Fibroblast of lung (primary cell): Measurements from ENCODE around the gene MRFAP1L1. TPM values are rescaled to one million over a fixed set of nuclear protein-coding genes. Genes with fewer than 3 reads are reported as not detected.

Source experiments
- DNase-seq, 2 donors: peaks; one replicate each; pipeline versions ENCODE4 v3.0.0 to v3.0.0-alpha.2; 2010; ENCODE audit warnings: low read depth in 2 of 2
- H2AFZ ChIP-seq: 2 replicates; pipeline ENCODE4 v1.5.1; 2012; ENCODE audit warnings: low read length, control low read depth, inconsistent platforms
- H3K27ac ChIP-seq: 2 replicates; pipeline ENCODE4 v1.5.1; 2011; ENCODE audit warnings: low read length, control low read depth; ENCODE audit not compliant: insufficient read depth
- H3K27me3 ChIP-seq: 2 replicates; pipeline ENCODE4 v1.5.1; 2011; ENCODE audit warnings: mild to moderate bottlenecking, low read length; ENCODE audit not compliant: control insufficient read depth, insufficient read depth
- H3K36me3 ChIP-seq: 2 replicates; pipeline ENCODE4 v1.5.1; 2011; ENCODE audit warnings: low read length; ENCODE audit not compliant: control insufficient read depth, insufficient read depth
- H3K4me1 ChIP-seq: 2 replicates; pipeline ENCODE4 v1.5.1; 2011; ENCODE audit warnings: low read length; ENCODE audit not compliant: control insufficient read depth, insufficient read depth; ENCODE audit errors: extremely low read depth
- H3K4me2 ChIP-seq: 2 replicates; pipeline ENCODE4 v1.5.1; 2011; ENCODE audit warnings: low read length, control low read depth; ENCODE audit not compliant: insufficient read depth; ENCODE audit errors: extremely low read depth
- H3K4me3 ChIP-seq, 4 experiments: fragments of 200-600 bp in 1 of 4; sonication (generic) in 1 of 4; replicated peaks in 1 of 4; 2 replicates each; pipeline ENCODE4 v1.5.1; 2011 to 2016; ENCODE audit warnings: low read length in 4 of 4, low read depth in 3 of 4, mild to moderate bottlenecking in 3 of 4, control low read depth in 2 of 4, inconsistent platforms in 1 of 4, mixed read lengths in 1 of 4; ENCODE audit not compliant: insufficient read depth in 1 of 4; ENCODE audit errors: control extremely low read depth in 1 of 4
- H3K79me2 ChIP-seq: 2 replicates; pipeline ENCODE4 v1.5.1; 2012; ENCODE audit warnings: mild to moderate bottlenecking, low read length, inconsistent platforms; ENCODE audit not compliant: control insufficient read depth, insufficient read depth
- H3K9ac ChIP-seq: 2 replicates; pipeline ENCODE4 v1.5.1; 2011; ENCODE audit warnings: mild to moderate bottlenecking, low read length, control low read depth; ENCODE audit not compliant: insufficient read depth
- H3K9me3 ChIP-seq: 2 replicates; pipeline ENCODE4 v1.5.1; 2012; ENCODE audit warnings: low read depth, low read length; ENCODE audit not compliant: control insufficient read depth, insufficient read depth
- H4K20me1 ChIP-seq: 2 replicates; pipeline ENCODE4 v1.5.1; 2011; ENCODE audit warnings: low read length; ENCODE audit not compliant: control insufficient read depth, insufficient read depth; ENCODE audit errors: extremely low read depth
- EZH2 ChIP-seq: IDR thresholded peaks from 2 replicates; pipeline ENCODE4 v1.5.1; 2012; ENCODE audit warnings: low read length, control low read depth, mild to moderate bottlenecking; ENCODE audit errors: missing control alignments
- polyA plus RNA-seq, 2 donors: library from polyadenylated mRNA; depleted of rRNA in 1 of 2; stranded (reverse) in 1 of 2; unstranded in 1 of 2; fragments of >200 nt; gene quantifications; 2 replicates each; pipeline ENCODE4 v1.2.1, GENCODE V29; 2011 to 2012; ENCODE audit warnings: missing spikeins in 1 of 2
- total RNA-seq: library from RNA; depleted of rRNA; stranded (reverse); fragments of >200 nt; gene quantifications from 2 replicates; pipeline ENCODE4 v1.2.1, GENCODE V29; 2014
- TF ChIP-seq, protein P1 (sequence below), 2 donors: IDR thresholded peaks in 1 of 2; conservative IDR thresholded peaks in 1 of 2; 1 replicate in 1 of 2; 2 replicates in 1 of 2; pipeline ENCODE4 v1.5.1; 2011 to 2012; ENCODE audit warnings: low read length in 2 of 2, control low read depth in 1 of 2, inconsistent platforms in 1 of 2, low read depth in 1 of 2, mild to moderate bottlenecking in 1 of 2

Gene MRFAP1L1
- total and polyA plus RNA-seq, 2 donors (not counting 1 experiment from before 2014, with no cell fraction given), result 41.6 to 77.4 TPM

GRCh38 chr4:6672131-6672530, 37.5 kb downstream of the MRFAP1L1 start:
- H3K4me2 ChIP-seq, result no peak overlapping the region
- DNase-seq, result no peak
- H3K9ac ChIP-seq, result no peak overlapping the region
- peaks cover 23% of the 10 kb centered on the region for H3K79me2 ChIP-seq
- H3K36me3 ChIP-seq, result peaks cover 2% of the 10 kb centered on the region
- H3K9me3 ChIP-seq, result no peaks in the 10 kb centered on the region
- no peaks in the 10 kb centered on the region for H3K27me3 ChIP-seq
- H3K27ac ChIP-seq, result no peak overlapping the region
- H3K4me1 ChIP-seq, result peaks cover 3% of the 10 kb centered on the region
- no peaks in the 10 kb centered on the region for H4K20me1 ChIP-seq
- TF ChIP-seq EZH2, result no peak
- TF ChIP-seq, protein P1, sequence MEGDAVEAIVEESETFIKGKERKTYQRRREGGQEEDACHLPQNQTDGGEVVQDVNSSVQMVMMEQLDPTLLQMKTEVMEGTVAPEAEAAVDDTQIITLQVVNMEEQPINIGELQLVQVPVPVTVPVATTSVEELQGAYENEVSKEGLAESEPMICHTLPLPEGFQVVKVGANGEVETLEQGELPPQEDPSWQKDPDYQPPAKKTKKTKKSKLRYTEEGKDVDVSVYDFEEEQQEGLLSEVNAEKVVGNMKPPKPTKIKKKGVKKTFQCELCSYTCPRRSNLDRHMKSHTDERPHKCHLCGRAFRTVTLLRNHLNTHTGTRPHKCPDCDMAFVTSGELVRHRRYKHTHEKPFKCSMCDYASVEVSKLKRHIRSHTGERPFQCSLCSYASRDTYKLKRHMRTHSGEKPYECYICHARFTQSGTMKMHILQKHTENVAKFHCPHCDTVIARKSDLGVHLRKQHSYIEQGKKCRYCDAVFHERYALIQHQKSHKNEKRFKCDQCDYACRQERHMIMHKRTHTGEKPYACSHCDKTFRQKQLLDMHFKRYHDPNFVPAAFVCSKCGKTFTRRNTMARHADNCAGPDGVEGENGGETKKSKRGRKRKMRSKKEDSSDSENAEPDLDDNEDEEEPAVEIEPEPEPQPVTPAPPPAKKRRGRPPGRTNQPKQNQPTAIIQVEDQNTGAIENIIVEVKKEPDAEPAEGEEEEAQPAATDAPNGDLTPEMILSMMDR (conservative IDR thresholded peaks at IDR 0.05 in 1 of 2, IDR thresholded peaks at IDR 0.05 in 1 of 2; ENCODE audit: low read depth in 1 of 2, low read length in 2 of 2), result no peak
- H3K4me3 ChIP-seq, result no peak overlapping the region
- no peak overlapping the region for H2AFZ ChIP-seq

GRCh38 chr4:6671648-6672047, 38.0 kb downstream of the MRFAP1L1 start:
- TF ChIP-seq, protein P1 (conservative IDR thresholded peaks at IDR 0.05 in 1 of 2, IDR thresholded peaks at IDR 0.05 in 1 of 2; ENCODE audit: low read depth in 1 of 2, low read length in 2 of 2), result no peak
- no peak for TF ChIP-seq EZH2
- Histone ChIP-seq H3K27me3 (no peaks in the 10 kb centered on the region), H3K4me1 (peaks cover 3% of the 10 kb centered on the region), H3K79me2 (peaks cover 18% of the 10 kb centered on the region), H3K9me3 (no peaks in the 10 kb centered on the region), H3K4me3 (no peak overlapping the region), H3K9ac (no peak overlapping the region), H3K27ac (no peak overlapping the region), H3K4me2 (no peak overlapping the region), H4K20me1 (no peaks in the 10 kb centered on the region), H3K36me3 (no peaks in the 10 kb centered on the region), H2AFZ (no peak overlapping the region)
- DNase-seq, result no peak

GRCh38 chr4:6668391-6668790, 41.3 kb downstream of the MRFAP1L1 start:
- DNase-seq, result peak in 1 of 2 donors; percentile 94
- no peak overlapping the region for H3K4me2 ChIP-seq
- H3K27ac ChIP-seq, result no peak overlapping the region
- H3K36me3 ChIP-seq, result no peaks in the 10 kb centered on the region
- H2AFZ ChIP-seq, result no peak overlapping the region
- H3K79me2 ChIP-seq, result no peaks in the 10 kb centered on the region
- H3K9me3 ChIP-seq, result no peaks in the 10 kb centered on the region
- H3K9ac ChIP-seq, result no peak overlapping the region
- H3K4me3 ChIP-seq, result no peak overlapping the region
- peaks cover 12% of the 10 kb centered on the region for H3K27me3 ChIP-seq
- no peaks in the 10 kb centered on the region for H3K4me1 ChIP-seq
- TF ChIP-seq, protein P1 (conservative IDR thresholded peaks at IDR 0.05 in 1 of 2, IDR thresholded peaks at IDR 0.05 in 1 of 2; ENCODE audit: low read depth in 1 of 2, low read length in 2 of 2), result no peak
- no peak for TF ChIP-seq EZH2
- H4K20me1 ChIP-seq, result no peaks in the 10 kb centered on the region
